CD4-positive, alpha-beta T cell treated with Interleukin-17A for 1 hour (primary cell): ENCODE data around the gene RBPJL.

Experiments used
- DNase-seq: peaks from one replicate; pipeline ENCODE4 v3.0.0-alpha.2; 2020

Gene RBPJL

GRCh38 chr20:45306431-45306982 lies at the start of gene RBPJL:
TSS of gene RBPJL (plus strand) at chr20:45306840. CDS start at chr20:45306923, 83 bp downstream.
- peak; percentile 29 for DNase-seq

- DNase-seq, result no peak
Measured at GRCh38 chr20:45257161-45257560, 49.5 kb upstream of the RBPJL start.

GRCh38 chr20:45257711-45258110 lies 48.9 kb upstream of the RBPJL start:
- no peak for DNase-seq

GRCh38 chr20:45258259-45258658 lies 48.4 kb upstream of the RBPJL start:
- no peak for DNase-seq

GRCh38 chr20:45258664-45259063 lies 48.0 kb upstream of the RBPJL start:
- DNase-seq, result no peak

- DNase-seq, result no peak
Measured at GRCh38 chr20:45263556-45264266, 42.9 kb upstream of the RBPJL start.

- no peak for DNase-seq
Measured at GRCh38 chr20:45266977-45267376, 39.7 kb upstream of the RBPJL start.

- DNase-seq, result no peak
Measured at GRCh38 chr20:45268531-45268930, 38.1 kb upstream of the RBPJL start.

- no peak for DNase-seq
Measured at GRCh38 chr20:45269056-45269455, 37.6 kb upstream of the RBPJL start.

GRCh38 chr20:45269754-45270270 lies 36.8 kb upstream of the RBPJL start:
- DNase-seq, result no peak

GRCh38 chr20:45275338-45275737 lies 31.3 kb upstream of the RBPJL start:
- no peak for DNase-seq

GRCh38 chr20:45279992-45280391 lies 26.6 kb upstream of the RBPJL start:
- DNase-seq, result no peak

GRCh38 chr20:45282700-45283550 lies 23.7 kb upstream of the RBPJL start:
- DNase-seq, result no peak

GRCh38 chr20:45283551-45284057 lies 23.0 kb upstream of the RBPJL start:
- DNase-seq, result no peak

GRCh38 chr20:45288376-45288775 lies 18.3 kb upstream of the RBPJL start:
- DNase-seq, result no peak

- DNase-seq, result no peak
Measured at GRCh38 chr20:45288860-45289259, 17.8 kb upstream of the RBPJL start.

GRCh38 chr20:45289942-45290676 lies 16.5 kb upstream of the RBPJL start:
- DNase-seq, result no peak

- DNase-seq, result peak; percentile 72
Measured at GRCh38 chr20:45290677-45291355, 15.8 kb upstream of the RBPJL start.

GRCh38 chr20:45291526-45291925 lies 15.1 kb upstream of the RBPJL start:
- no peak for DNase-seq

GRCh38 chr20:45292343-45292742 lies 14.3 kb upstream of the RBPJL start:
- no peak for DNase-seq

- DNase-seq, result peak; percentile 77
Measured at GRCh38 chr20:45293041-45294002, 13.3 kb upstream of the RBPJL start.
